Right atrium auricular region (tissue), 2 donors: Measurements from ENCODE around the gene DDAH1. TPM values are rescaled to one million over a fixed set of nuclear protein-coding genes. Genes with fewer than 3 reads are reported as not detected.

ENCODE experiments used
- DNase-seq: peaks from one replicate; pipeline ENCODE4 v3.0.0-alpha.2; 2019; ENCODE audit warnings: low spot score
- H3K27ac ChIP-seq, 2 donors: fragments of 200-600 bp; sonication (generic); 1 replicate in 1 of 2; 2 replicates in 1 of 2; pipeline ENCODE4 v1.5.1; 2016 to 2019
- H3K27me3 ChIP-seq, 2 donors: fragments of 200-600 bp; sonication (generic); one replicate each; pipeline versions ENCODE4 v1.5.1 to v1.6.0; 2017 to 2019
- H3K36me3 ChIP-seq: fragments of 200-600 bp; sonication (generic); one replicate; pipeline ENCODE4 v1.5.1; 2016
- H3K4me1 ChIP-seq, 2 donors: fragments of 200-600 bp; sonication (generic); one replicate each; pipeline versions ENCODE4 v1.5.1 to v1.6.0; 2017 to 2019
- H3K4me3 ChIP-seq, 2 donors: fragments of 200-600 bp; sonication (generic); 1 replicate in 1 of 2; 2 replicates in 1 of 2; pipeline ENCODE4 v1.5.1; 2017 to 2019; ENCODE audit warnings: mild to moderate bottlenecking in 1 of 2, moderate library complexity in 1 of 2
- H3K9me3 ChIP-seq, 2 donors: fragments of 200-600 bp; sonication (generic); one replicate each; pipeline ENCODE4 v1.5.1; 2019
- CTCF ChIP-seq, 2 donors: fragments of 200-600 bp; sonication (generic); IDR thresholded peaks; one replicate each; pipeline ENCODE4 v1.5.1; 2019; ENCODE audit warnings: antibody characterized with exemption in 2 of 2
- total RNA-seq, 2 donors: library from RNA; depleted of rRNA; stranded (reverse); fragments of >200 nt; gene quantifications; one replicate each; pipeline ENCODE4 v1.1.0, GENCODE V29; 2016

DDAH1 gene
- total RNA-seq, 2 donors from 2014 or later: 10.8 to 18.3 TPM

GRCh38 chr1:85343612-85344255 is 121.2 kb downstream of the DDAH1 start:
- H3K27me3 ChIP-seq: no peaks in the 10 kb centered on the region
- H3K4me1 ChIP-seq: peaks cover 0 to 35% of the 10 kb centered on the region in 2 donors
- DNase-seq: no peak
- TF ChIP-seq CTCF (IDR thresholded peaks at IDR 0.05): no peak
- H3K9me3 ChIP-seq: no peaks in the 10 kb centered on the region
- peak overlapping the region in 1 of 2 donors; percentile 30 for H3K27ac ChIP-seq
- H3K36me3 ChIP-seq: no peaks in the 10 kb centered on the region
- no peak overlapping the region for H3K4me3 ChIP-seq

- no peaks in the 10 kb centered on the region for H3K9me3 ChIP-seq
- H3K4me3 ChIP-seq: no peak overlapping the region
- peak overlapping the region in 1 of 2 donors; percentile 30 for H3K27ac ChIP-seq
- no peak for DNase-seq
- H3K4me1 ChIP-seq: peaks cover 0 to 40% of the 10 kb centered on the region in 2 donors
- H3K27me3 ChIP-seq: no peaks in the 10 kb centered on the region
- no peak for TF ChIP-seq CTCF (IDR thresholded peaks at IDR 0.05)
- H3K36me3 ChIP-seq: no peaks in the 10 kb centered on the region
These were observed 121.7 kb downstream of the DDAH1 start for GRCh38 chr1:85343213-85343611.

DNA sequence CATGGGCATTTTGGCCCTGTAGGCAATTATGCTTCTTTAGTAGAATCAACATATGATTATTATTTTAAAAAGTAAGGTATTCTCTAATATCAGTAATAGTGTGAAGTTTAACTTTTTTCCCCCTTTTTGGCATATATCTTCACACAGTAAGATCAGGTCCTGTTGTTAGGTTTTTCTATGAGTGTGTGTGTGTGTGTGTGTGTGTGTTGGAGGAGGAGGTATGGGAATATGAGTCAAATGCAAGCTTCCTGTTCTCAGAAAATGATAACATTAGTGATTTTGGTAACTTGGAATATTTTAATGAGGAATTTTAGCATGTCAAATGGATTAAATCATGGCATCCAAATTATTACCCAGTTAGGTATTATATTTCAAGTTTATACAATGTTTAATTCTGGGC is 122.8 kb downstream of the DDAH1 start:
- Histone ChIP-seq H3K27ac (no peak overlapping the region), H3K4me1 (peaks cover 0 to 38% of the 10 kb centered on the region in 2 donors), H3K4me3 (no peak overlapping the region), H3K27me3 (no peaks in the 10 kb centered on the region), H3K9me3 (no peaks in the 10 kb centered on the region), H3K36me3 (no peaks in the 10 kb centered on the region)
- no peak for TF ChIP-seq CTCF (IDR thresholded peaks at IDR 0.05)
- DNase-seq: no peak

DNA sequence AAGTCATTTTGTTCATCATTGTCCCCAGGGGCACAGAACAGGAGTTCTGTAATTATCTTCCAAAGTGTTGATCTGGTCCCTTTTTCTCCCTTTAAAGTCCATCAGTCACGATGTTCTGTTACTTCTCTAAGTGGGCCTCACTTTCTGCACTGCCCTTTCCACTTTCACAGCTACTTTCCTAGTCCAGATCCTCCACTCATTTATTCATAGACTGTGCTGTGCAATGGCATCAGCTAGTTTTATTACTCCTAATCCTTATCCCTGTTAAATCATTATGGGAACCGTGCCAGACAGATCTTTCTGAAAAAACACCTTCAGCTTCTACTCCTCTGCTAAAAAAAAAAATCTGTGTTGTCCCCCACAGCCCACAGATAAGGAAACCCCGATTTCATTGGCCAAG is 124.5 kb downstream of the DDAH1 start:
- no peak overlapping the region for H3K4me3 ChIP-seq
- H3K27ac ChIP-seq: peak overlapping the region in 1 of 2 donors; percentile 49
- no peaks in the 10 kb centered on the region for H3K36me3 ChIP-seq
- no peak for DNase-seq
- H3K9me3 ChIP-seq: no peaks in the 10 kb centered on the region
- no peaks in the 10 kb centered on the region for H3K27me3 ChIP-seq
- no peak for TF ChIP-seq CTCF (IDR thresholded peaks at IDR 0.05)
- H3K4me1 ChIP-seq: peaks cover 0 to 38% of the 10 kb centered on the region in 2 donors

- Histone ChIP-seq H3K4me1 (peaks cover 0 to 38% of the 10 kb centered on the region in 2 donors), H3K4me3 (no peak overlapping the region), H3K27ac (peak overlapping the region in 1 of 2 donors; percentile 49), H3K9me3 (no peaks in the 10 kb centered on the region), H3K27me3 (no peaks in the 10 kb centered on the region), H3K36me3 (no peaks in the 10 kb centered on the region)
- no peak for TF ChIP-seq CTCF (IDR thresholded peaks at IDR 0.05)
- DNase-seq: no peak
These were observed 125.1 kb downstream of the DDAH1 start for GRCh38 chr1:85339656-85340399.
